Stimulated activated CD4-positive, alpha-beta T cell treated with anti-CD3 and anti-CD28 coated beads, TNF-alpha, amount 100 ng/mL, for 4 hours (primary cell): ENCODE results near the gene ATP2B2.
"Not testable (repeated sequence)": the region's sequence is repeated elsewhere in the genome, so short reads cannot be mapped to it uniquely, and the experiment has no call there.

Experiments used
- DNase-seq, 3 experiments: peaks; one replicate each; pipeline ENCODE4 v3.0.0-alpha.2; 2020; ENCODE audit warnings: low read depth in 3 of 3

Gene ATP2B2

GRCh38 chr3:10382892-10383849 lies 122.2 kb downstream of the ATP2B2 start:
- no peak for DNase-seq

- not testable (repeated sequence) for DNase-seq
Observed at GRCh38 chr3:10382445-10382844, 122.9 kb downstream of the ATP2B2 start.

- DNase-seq: no peak
Observed at GRCh38 chr3:10381336-10381735, 124.0 kb downstream of the ATP2B2 start.

GRCh38 chr3:10380906-10381305 lies 124.5 kb downstream of the ATP2B2 start:
- DNase-seq: no peak

GRCh38 chr3:10379961-10380360 lies 125.4 kb downstream of the ATP2B2 start:
- DNase-seq: no peak

- DNase-seq: no peak
Observed at GRCh38 chr3:10379161-10379560, 126.2 kb downstream of the ATP2B2 start.

GRCh38 chr3:10378742-10379141 lies 126.6 kb downstream of the ATP2B2 start:
- DNase-seq: no peak

GRCh38 chr3:10378246-10378645 lies 127.1 kb downstream of the ATP2B2 start:
- DNase-seq: no peak

- no peak for DNase-seq
Observed at GRCh38 chr3:10377148-10377725, 128.1 kb downstream of the ATP2B2 start.

- DNase-seq: no peak
Observed at GRCh38 chr3:10376353-10376752, 129.0 kb downstream of the ATP2B2 start.

- DNase-seq: no peak
Observed at GRCh38 chr3:10375296-10376053, 129.9 kb downstream of the ATP2B2 start.

GRCh38 chr3:10374311-10374710 lies 131.1 kb downstream of the ATP2B2 start:
- no peak for DNase-seq

- no peak for DNase-seq
Observed at GRCh38 chr3:10373686-10374261, 131.6 kb downstream of the ATP2B2 start.

GRCh38 chr3:10371789-10372188 lies 133.6 kb downstream of the ATP2B2 start:
- DNase-seq: no peak

- DNase-seq: no peak
Observed at GRCh38 chr3:10371167-10371566, 134.2 kb downstream of the ATP2B2 start.

GRCh38 chr3:10370429-10370828 lies 135.0 kb downstream of the ATP2B2 start:
- no peak for DNase-seq

GRCh38 chr3:10368512-10368911 lies 136.9 kb downstream of the ATP2B2 start:
- DNase-seq: no peak

- DNase-seq: no peak
Observed at GRCh38 chr3:10367506-10367905, 137.9 kb downstream of the ATP2B2 start.

- peak in 1 of 3 experiments; percentile 14 for DNase-seq
Observed at GRCh38 chr3:10366651-10367101, 138.7 kb downstream of the ATP2B2 start.

GRCh38 chr3:10365791-10366190 lies 139.6 kb downstream of the ATP2B2 start:
- no peak for DNase-seq

GRCh38 chr3:10365316-10365715 lies 140.1 kb downstream of the ATP2B2 start:
- DNase-seq: no peak

- DNase-seq: no peak
Observed at GRCh38 chr3:10364806-10365205, 140.6 kb downstream of the ATP2B2 start.
